Measurements from ENCODE around the gene SYK.
A peak's percentile ranks its signal among the peaks of the same experiment; 100 is the strongest.

SYK gene

GRCh38 chr9:90909225-90909624 is 107.6 kb downstream of the SYK start:
- no peak for DNase-seq

GRCh38 chr9:90909747-90910283 is 108.2 kb downstream of the SYK start:
- no peak for DNase-seq

DNA sequence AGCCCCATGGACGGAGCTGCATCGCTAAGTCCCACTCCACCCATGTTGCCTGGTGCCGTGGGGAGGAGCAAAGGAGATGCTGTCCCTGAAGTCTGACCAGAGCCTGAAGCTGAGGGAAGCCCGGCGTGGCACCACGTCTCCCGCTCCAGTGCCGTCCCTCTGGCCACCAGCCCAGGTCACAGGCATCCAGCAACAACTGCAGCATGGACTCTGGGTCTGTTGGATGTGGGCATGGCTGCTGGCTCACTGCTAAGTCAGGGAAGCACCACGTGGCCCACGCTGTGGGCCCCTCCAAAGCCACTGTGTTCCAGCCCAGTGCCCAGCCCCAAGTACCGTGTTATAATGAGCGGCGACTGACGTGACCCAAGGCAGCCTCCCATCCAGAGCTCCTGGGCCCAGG is 112.6 kb downstream of the SYK start:
- DNase-seq = no peak

- peak; percentile 38 to 58 for DNase-seq
Observed at GRCh38 chr9:90914868-90915483, 113.4 kb downstream of the SYK start.

DNA sequence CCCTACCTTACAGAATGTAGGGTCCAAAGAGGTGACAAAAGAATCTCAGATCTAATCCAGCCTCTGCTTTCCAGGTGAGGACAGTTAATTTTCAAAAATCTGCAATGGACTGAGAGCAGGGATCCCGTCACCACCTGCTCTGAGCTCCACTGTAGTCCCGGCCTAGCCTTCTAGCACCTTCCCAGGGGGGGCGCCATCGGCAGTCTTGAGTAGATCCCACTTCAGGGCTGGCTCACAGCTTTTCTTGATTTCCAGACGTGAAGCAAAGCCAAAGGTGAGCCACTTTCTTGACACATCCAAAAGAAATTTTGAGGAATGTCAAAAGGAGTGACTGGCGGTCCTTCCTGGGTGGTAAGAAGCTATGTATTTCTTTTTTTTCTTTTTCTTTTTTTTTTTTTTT is 114.1 kb downstream of the SYK start:
- peak in 1 of 2 experiments; percentile 8 for DNase-seq

DNA sequence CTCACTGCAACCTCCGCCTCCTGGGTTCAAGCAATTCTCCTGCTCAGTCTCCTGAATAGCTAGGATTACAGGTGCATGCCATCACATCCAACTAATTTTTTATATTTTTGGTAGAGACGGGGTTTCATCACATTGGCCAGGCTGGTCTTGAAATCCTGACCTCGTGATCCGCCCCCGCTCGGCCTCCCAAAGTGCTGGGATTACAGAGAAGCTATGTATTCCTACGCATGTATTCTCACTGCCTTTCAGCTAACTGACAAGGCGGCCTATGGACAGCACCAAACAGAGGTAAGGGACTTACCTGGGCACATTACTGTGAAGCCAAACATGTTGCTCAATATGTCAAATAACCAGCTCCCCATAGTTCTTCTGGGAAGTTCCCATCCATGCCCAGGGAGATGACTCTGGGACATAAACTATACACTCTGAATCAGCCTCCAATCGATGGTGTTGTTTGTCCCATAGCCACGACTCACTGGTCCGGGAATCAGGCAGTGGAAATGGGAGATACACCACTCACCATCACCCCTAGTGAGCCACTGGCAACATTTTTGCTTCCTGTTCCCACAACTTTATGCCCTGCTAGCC is 114.6 kb downstream of the SYK start:
- DNase-seq = no peak

GRCh38 chr9:90919883-90920282 is 118.3 kb downstream of the SYK start:
- no peak for DNase-seq

- DNase-seq = no peak
Observed at GRCh38 chr9:90921104-90921503, 119.5 kb downstream of the SYK start.

DNA sequence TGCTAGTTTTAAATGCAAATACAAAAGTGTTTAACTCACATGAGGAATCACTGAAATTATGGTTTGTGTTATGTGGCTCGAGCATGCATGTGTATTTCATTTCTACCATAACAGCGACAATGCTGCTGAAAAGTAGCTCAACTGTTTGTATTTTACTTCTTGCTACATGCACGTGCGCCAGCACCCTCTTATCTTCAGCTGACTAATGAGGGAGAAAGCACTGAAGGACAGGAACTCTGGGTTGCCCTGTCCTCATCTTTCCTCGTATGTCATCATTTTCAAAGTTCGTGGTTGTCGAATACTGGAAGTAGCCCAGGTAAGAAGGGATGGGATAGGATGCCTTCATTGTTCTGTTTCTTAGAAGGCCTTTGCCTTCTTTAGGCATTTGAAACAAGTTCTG is 120.3 kb downstream of the SYK start:
- no peak for DNase-seq

DNA sequence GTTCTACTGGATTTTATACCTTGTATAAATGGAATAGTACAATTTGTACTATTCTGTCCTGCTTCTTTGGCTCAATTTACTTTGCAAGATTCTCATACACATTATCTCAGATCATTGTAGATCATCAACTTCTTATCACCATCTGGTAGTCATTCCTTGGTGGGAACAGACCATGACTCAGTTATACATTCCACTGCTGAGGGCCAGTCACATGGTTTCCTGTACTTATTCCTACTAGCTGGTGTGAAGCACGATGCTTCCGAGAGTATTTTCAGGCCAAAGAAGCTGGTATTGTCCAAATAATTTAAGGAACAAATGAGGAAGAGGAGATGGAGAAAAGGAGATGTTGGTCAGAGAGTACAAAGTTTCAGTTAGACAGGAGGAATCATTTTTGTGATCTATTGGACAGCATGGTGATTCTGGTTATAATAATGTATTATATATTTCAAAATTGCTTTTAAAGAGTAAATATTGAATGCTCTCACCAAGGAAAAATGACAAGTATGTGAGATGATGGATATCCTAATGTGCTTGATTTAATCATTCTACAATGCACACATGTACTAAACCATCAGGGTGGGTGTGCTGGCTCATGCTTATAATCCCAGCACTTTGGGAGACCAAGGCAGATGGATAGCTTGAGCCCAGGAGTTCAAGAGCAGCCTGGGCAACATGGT is 124.1 kb downstream of the SYK start:
- no peak for DNase-seq

DNA sequence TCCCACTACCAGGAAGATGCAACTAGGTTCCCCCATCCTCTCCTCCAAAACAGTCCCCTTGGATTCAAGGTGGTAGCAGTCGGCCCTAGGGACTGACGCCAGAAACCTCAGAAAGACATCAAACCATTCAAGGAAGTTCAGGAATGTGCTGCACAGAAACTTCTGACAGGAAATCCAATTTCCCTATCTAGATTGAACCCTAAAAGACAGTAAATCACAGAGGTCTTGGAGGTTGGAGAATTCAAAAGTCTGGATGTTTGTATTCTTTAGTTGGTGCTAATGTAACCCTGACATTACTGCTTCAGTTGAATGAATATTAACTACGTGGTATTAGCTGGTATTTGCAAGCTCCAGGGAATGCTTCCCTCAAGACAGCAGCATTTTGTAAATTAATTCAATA is 125.3 kb downstream of the SYK start:
- no peak for DNase-seq

- no peak for DNase-seq
Observed at GRCh38 chr9:90927496-90927895, 125.9 kb downstream of the SYK start.

GRCh38 chr9:90929626-90930025 is 128.0 kb downstream of the SYK start:
- no peak for DNase-seq

DNA sequence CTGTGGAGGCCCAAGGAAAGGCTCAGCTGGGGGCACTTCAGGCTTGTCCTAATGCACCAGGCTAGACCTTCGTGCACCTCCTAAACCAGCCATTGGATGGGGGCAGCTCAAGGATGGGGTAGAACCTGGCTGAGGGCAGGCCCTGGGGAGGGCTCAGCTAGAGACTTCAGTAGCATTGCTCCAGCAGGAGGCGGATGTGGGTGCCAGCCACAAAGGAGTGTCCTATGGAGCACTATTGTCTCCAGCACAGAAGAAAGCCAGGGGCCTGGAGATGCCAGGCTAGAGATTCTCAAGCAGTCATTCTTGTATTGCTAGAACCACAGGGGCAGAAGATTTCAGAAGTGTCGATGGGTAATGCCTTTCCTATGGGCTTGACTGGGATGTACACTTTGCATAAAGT is 131.8 kb downstream of the SYK start:
- no peak for DNase-seq

DNA sequence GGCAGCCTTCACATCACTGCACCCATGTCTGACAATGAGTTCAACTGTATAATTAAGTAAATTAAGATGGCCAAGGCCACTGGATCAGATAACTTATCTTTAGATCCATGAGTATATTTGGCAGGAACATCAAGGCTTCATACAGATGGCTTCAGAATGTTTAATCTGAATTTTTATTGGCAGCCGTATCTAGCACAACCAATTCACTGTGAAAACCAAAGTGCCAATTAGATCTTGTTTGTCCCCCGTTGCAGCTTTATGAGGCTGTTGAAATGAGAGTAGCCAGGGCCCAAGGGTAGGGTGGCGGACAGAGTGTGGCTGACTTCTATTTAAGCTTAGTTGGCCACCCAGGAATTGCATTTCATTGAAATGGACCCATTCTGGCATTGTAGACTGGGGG is 137.7 kb downstream of the SYK start:
- no peak for DNase-seq

DNA sequence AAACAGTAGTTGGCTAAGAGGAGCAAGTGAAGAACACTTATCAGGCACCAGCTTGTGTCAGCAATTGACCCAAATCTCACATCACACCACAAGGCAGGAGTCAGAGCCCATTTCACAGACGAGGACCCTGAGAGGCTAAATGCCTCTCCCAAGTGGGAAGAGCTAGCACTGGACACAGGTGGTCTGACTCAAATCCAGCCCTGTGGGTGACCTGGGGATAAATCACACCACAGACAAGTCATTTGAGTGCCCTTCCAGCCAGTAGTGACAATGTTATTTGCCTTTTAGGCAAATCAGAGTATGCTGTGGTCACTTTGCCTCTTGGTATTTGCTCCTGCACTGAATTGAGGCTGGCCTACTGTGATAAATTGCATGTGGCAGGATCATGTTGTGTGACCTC is 138.7 kb downstream of the SYK start:
- no peak for DNase-seq

DNA sequence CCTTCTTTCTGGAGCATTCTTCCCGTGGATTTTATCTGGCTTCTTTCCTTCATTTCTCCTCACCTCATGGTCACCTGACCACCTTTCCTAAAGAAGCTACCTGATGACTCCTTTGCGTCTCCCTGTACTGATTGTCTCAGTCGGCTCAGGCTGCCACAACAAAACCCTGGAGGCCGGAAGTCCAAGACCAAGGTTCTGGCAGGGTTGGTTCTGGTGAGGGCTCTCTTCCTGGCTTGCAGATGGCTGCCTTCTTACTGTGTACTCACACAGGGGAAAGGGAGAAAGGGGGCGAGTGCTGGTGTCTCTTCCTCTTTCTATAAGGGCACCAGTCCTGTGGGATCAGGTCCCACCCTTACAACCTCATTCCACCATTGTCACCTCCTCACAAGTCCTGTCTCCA is 140.0 kb downstream of the SYK start:
- DNase-seq = no peak

DNA sequence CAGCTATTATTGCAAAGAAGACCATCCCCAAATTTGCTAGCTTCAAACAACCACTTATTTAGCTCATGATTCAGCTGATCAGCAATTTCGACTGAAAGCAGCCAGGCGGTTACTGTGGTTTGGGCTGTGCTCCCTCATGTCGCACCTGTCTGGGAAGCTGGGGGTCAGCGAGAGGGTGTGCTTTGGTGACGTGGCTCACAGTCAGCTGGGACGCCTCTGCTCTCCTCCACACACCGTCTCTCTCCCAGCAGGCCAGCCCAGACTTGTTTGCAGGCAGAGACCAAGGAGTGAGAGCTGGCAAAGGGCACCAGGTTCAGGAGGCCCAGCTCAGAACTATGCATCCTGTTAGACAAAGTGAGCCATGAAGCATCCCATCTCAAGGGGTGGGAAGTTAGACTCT is 140.9 kb downstream of the SYK start:
- DNase-seq = no peak

- no peak for DNase-seq
Observed at GRCh38 chr9:90943341-90943740, 141.7 kb downstream of the SYK start.

DNA sequence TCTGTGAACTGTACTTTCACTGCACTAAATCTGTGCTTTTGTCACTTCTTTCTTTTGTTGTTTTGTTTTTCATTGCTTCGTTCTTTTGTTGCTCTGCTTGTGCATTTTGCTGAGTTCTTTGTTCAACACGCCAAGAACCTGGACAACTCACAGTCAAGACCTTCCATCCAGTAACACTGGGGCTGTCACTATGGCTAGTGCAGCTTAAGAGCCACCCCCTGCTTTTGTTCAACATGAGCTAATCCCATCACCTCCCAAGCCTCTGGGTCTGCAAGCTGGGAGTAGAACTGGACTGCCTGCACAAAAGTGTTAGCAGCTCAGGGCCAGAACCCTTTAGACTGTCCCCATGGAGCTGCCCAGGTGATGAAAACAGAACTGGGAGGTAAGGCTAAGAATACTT is 143.7 kb downstream of the SYK start:
- DNase-seq = no peak

DNA sequence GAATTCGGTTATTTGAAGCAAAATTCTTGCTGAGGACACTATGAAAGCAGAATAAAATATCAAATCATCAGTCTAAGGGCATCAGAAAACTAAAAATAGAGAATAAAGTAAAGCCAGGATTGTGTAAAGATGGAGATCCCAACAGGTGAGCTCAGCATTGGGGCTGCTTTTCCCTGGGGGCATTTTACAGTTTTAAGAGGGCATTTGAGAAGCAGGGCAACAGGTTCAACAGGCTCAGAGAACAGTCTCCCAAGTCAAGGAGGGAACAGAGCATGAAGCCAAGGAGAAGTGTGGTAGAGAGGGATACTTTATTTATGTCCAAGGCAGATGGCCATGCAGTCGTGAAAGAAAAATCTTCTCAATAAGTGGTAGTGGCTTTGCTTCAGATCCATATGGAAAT is 145.4 kb downstream of the SYK start:
- DNase-seq = no peak

Data from NCI-H1930 (cell line).